Psoas muscle (tissue), 8 donors: Measurements from ENCODE around the gene SERP1. TPM values are rescaled to one million over a fixed set of nuclear protein-coding genes. Genes with fewer than 3 reads are reported as not detected.

Experiments
- ATAC-seq, 4 donors: fragments of 200-7000 bp; cut with Tn5 transposase; one replicate each; pipeline ENCODE4 v1.9.1; 2020; ENCODE audit warnings: moderate library complexity in 3 of 4, mild to moderate bottlenecking in 2 of 4
- DNase-seq, 2 donors: peaks; one replicate each; pipeline ENCODE4 v3.0.0-alpha.2; 2020
- H3K27ac ChIP-seq: fragments of 200-600 bp; one replicate; pipeline ENCODE4 v1.8.0; 2022
- H3K27me3 ChIP-seq, 3 donors: fragments of 200-600 bp in 1 of 3; one replicate each; pipeline versions ENCODE4 v1.6.1 to v1.8.0; 2013 to 2022; ENCODE audit warnings: low read length in 2 of 3, mild to moderate bottlenecking in 2 of 3, moderate library complexity in 1 of 3; ENCODE audit not compliant: insufficient read depth in 3 of 3
- H3K36me3 ChIP-seq, 2 donors: fragments of 200-600 bp in 1 of 2; one replicate each; pipeline versions ENCODE4 v1.6.1 to v1.8.0; 2013 to 2022; ENCODE audit warnings: low read depth in 1 of 2, mild to moderate bottlenecking in 1 of 2, moderate library complexity in 1 of 2; ENCODE audit not compliant: insufficient read depth in 1 of 2
- H3K4me1 ChIP-seq: fragments of 200-600 bp; one replicate; pipeline ENCODE4 v1.8.0; 2022
- H3K4me3 ChIP-seq: fragments of 200-600 bp; one replicate; pipeline ENCODE4 v1.8.0; 2022; ENCODE audit warnings: mild to moderate bottlenecking
- H3K9me3 ChIP-seq: fragments of 200-600 bp; one replicate; pipeline ENCODE4 v1.8.0; 2022
- WGBS, 3 donors: extraction: QIAGEN DNeasy Blood & Tissue Kit; methylation state at CpG; one replicate each; pipeline versions ENCODE4 v1.1.6 to v1.1.7; 2013; 5-methylcytosine and 5-hydroxymethylcytosine counted together
- intact Hi-C, 2 donors: fragments of 100-400 bp; cut with DNase I; formaldehyde crosslinking; loops; one replicate each; pipeline versions ENCODE4 v1.11.0 to v1.14.2; 2022
- polyA plus RNA-seq, 3 donors: library from polyadenylated mRNA; stranded (reverse); fragments of 200-250 nt; gene quantifications; one replicate each; pipeline ENCODE4 v1.2.3, GENCODE V29; 2013
- total RNA-seq, 4 donors: library from RNA; stranded (reverse); fragmentation: NEBNext Ultra II Directional in 2 of 4; extraction: Animal tissue kit (Norgen Biotek cat#: 25700) in 2 of 4; gene quantifications; one replicate each; pipeline versions ENCODE4 v1.2.1 to v1.2.4, GENCODE V29; 2021 to 2023
- TF ChIP-seq, protein P1 (sequence below): fragments of 200-600 bp; IDR thresholded peaks from one replicate; pipeline ENCODE4 v1.8.0; 2022; ENCODE audit warnings: antibody characterized with exemption
- donor health status: healthy with polysubstance abuse.
- donor health status: DM: no; HTN: no; CAD: no; lungs with moderate emphysema.
- donor health status: Bipolar disorder and iron deficiency.
- donor health status: healthy.
- donor health status: DM: yes; HTN: yes; CAD: no.
- donor health status: DM: no; HTN: no; CAD: no.
- donor health status: DM: no; HTN: no; CAD: no.
- donor health status: DM: yes; HTN: yes; CAD: no.

The SERP1 gene
- total and polyA plus RNA-seq, 7 donors: 13.2 to 60.2 (median 17.8) TPM

DNA sequence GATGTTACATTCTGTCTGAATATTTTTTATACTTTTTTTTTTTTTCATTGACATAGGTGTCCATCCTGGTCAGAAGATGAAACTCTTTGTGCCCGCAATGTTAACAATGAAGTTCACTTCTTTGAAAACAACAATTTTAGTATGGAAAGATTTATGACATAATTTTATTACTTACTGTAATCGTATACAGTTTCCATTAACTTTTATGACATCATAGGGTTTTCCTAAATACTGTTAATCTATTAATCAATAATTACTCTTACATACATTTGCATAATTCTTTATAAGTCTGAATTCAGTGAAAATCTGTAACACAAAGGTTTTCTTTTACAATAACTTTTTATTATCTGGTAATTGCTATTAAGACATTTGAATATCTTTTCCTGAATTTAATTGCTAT lies 17.9 kb upstream of the SERP1 start:
- DNase-seq (no peak), ATAC-seq (no peak)
- H3K27ac ChIP-seq: no peak overlapping the region
- no peaks in the 10 kb centered on the region for H3K9me3 ChIP-seq
- TF ChIP-seq, protein P1, sequence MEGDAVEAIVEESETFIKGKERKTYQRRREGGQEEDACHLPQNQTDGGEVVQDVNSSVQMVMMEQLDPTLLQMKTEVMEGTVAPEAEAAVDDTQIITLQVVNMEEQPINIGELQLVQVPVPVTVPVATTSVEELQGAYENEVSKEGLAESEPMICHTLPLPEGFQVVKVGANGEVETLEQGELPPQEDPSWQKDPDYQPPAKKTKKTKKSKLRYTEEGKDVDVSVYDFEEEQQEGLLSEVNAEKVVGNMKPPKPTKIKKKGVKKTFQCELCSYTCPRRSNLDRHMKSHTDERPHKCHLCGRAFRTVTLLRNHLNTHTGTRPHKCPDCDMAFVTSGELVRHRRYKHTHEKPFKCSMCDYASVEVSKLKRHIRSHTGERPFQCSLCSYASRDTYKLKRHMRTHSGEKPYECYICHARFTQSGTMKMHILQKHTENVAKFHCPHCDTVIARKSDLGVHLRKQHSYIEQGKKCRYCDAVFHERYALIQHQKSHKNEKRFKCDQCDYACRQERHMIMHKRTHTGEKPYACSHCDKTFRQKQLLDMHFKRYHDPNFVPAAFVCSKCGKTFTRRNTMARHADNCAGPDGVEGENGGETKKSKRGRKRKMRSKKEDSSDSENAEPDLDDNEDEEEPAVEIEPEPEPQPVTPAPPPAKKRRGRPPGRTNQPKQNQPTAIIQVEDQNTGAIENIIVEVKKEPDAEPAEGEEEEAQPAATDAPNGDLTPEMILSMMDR: no peak
- H3K36me3 ChIP-seq: peaks cover 0 to 67% of the 10 kb centered on the region in 2 donors
- intact Hi-C loops: no loop called here
- no peaks in the 10 kb centered on the region for H3K27me3 ChIP-seq
- no peak overlapping the region for H3K4me3 ChIP-seq
- 75 to 94% (median 79%) methylated on average over 2 of the region's 2 CpGs for WGBS, 3 donors
- H3K4me1 ChIP-seq: no peaks in the 10 kb centered on the region

GRCh38 chr3:150557725-150558124 lies 11.4 kb upstream of the SERP1 start:
- WGBS, 3 donors: 71 to 82% (median 77%) methylated on average over 1 of the region's 1 CpG
- no peak overlapping the region for H3K4me3 ChIP-seq

DNA sequence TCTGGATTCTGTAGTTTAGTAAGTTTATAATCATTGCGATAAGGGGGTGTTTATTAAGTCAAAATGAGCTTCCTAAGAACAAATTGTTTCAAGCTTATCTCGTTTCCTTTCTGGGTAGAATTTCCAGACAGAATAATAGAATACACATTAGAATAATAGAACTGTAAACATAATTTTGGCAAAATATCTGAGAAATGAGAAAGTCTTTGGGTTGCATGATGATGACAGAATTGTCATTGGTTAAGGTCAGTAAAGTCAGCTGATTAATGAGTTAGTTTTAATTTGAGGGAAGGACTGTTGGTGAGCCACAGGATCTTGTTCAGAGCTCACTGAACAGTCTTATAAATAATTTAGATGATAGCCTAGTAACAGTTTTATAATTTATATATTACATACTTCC lies 10.5 kb upstream of the SERP1 start:
- intact Hi-C loops: no loop called here
- TF ChIP-seq, protein P1: no peak
- no peak for DNase-seq
- whole genome bisulfite sequencing, 3 donors: 67 to 71% (median 70%) methylated on average over 2 of the region's 2 CpGs
- Histone ChIP-seq H3K4me1 (no peaks in the 10 kb centered on the region), H3K27me3 (no peaks in the 10 kb centered on the region), H3K36me3 (peaks cover 0 to 61% of the 10 kb centered on the region in 2 donors), H3K9me3 (no peaks in the 10 kb centered on the region), H3K27ac (no peak overlapping the region), H3K4me3 (no peak overlapping the region)
- ATAC-seq: no peak

More at GRCh38 chr3:150557725-150558124, 11.4 kb upstream of the SERP1 start:
- DNase-seq (no peak), ATAC-seq (no peak)
- TF ChIP-seq, protein P1: no peak
- H3K27ac ChIP-seq: no peak overlapping the region
- H3K27me3 ChIP-seq: no peaks in the 10 kb centered on the region
- H3K36me3 ChIP-seq: peaks cover 0 to 58% of the 10 kb centered on the region in 2 donors
- no peaks in the 10 kb centered on the region for H3K4me1 ChIP-seq
- intact Hi-C loops: no loop called here
- no peaks in the 10 kb centered on the region for H3K9me3 ChIP-seq

DNA sequence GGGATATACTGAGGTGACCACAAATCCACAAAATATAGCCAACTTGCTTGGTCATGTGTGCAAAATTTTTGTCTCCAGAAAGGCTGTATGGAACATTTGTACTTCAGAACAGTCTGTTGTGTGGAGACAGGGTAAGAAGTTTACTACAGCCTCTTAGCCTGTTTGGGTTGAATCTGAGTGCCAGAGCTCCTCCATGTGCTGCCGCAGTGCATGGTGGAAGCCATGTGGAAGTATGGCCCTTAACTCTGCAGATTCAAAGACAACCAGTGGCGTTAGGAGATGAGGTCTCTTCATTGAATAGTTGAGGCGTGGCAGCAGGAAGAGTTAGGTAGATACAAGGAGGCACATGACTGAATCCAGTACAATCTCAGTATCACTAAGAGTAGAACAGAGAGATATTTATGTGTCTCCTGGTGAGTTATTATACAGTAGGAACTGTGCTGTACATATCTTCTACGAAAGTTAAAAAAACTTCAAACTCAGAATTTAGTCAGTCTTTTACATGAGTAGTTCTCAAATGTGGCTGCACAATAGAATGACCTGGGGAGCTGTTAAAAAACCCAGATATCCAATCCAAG lies 9.7 kb upstream of the SERP1 start:
- DNase-seq: no peak
- Histone ChIP-seq H3K27ac (no peak overlapping the region), H3K9me3 (no peaks in the 10 kb centered on the region), H3K27me3 (no peaks in the 10 kb centered on the region), H3K4me3 (no peak overlapping the region), H3K4me1 (no peaks in the 10 kb centered on the region), H3K36me3 (peaks cover 0 to 64% of the 10 kb centered on the region in 2 donors)
- 92 to 97% (median 96%) methylated on average over 4 of the region's 4 CpGs for WGBS, 3 donors
- ATAC-seq: no peak
- intact Hi-C loops: no loop called here
- TF ChIP-seq, protein P1: no peak
